ENCODE results near the gene DGAT2. TPM values are rescaled to one million over a fixed set of nuclear protein-coding genes. Genes with fewer than 3 reads are reported as not detected.

The DGAT2 gene
- total RNA-seq, 2 donors from 2014 or later, result 6.0 to 14.2 TPM

GRCh38 chr11:75793966-75794365, 25.4 kb downstream of the DGAT2 start:
- no peaks in the 10 kb centered on the region for H3K4me1 Mint-ChIP-seq
- 93 to 95% methylated on average over 2 of the region's 2 CpGs for WGBS, 2 experiments (ENCODE audit: insufficient coverage in 1 of 2, insufficient read length in 1 of 2)

GRCh38 chr11:75795276-75796090, 26.9 kb downstream of the DGAT2 start:
- Mint-ChIP-seq H3K27me3 (ENCODE audit: insufficient read depth) (peaks cover 3% of the 10 kb centered on the region), H3K4me3 (no peak overlapping the region)
- 95 to 100% methylated on average over 3 to 4 of the region's 4 CpGs for WGBS, 2 experiments (ENCODE audit: insufficient coverage in 1 of 2, insufficient read length in 1 of 2)

More at GRCh38 chr11:75793966-75794365, 25.4 kb downstream of the DGAT2 start:
- no peaks in the 10 kb centered on the region for H3K36me3 ChIP-seq (ENCODE audit: control insufficient read depth, insufficient read depth, low read length)
- Mint-ChIP-seq H3K9me3 (no peaks in the 10 kb centered on the region), H3K27ac (no peak overlapping the region), H3K36me3 (ENCODE audit: low read depth) (peaks cover 4% of the 10 kb centered on the region), H3K4me3 (no peak overlapping the region), H3K27me3 (ENCODE audit: insufficient read depth) (peaks cover 3% of the 10 kb centered on the region)
- no peak for DNase-seq
- no peak overlapping the region for H3K9ac ChIP-seq (ENCODE audit: extremely low read depth, low read length, poor library complexity, severe bottlenecking)
- no peaks in the 10 kb centered on the region for H3K4me1 ChIP-seq (ENCODE audit: control insufficient read depth, insufficient read depth, low read length)
- no peak overlapping the region for H3K4me3 ChIP-seq (ENCODE audit: low read length)
- H3K9me3 ChIP-seq (ENCODE audit: control insufficient read depth, low read length), result no peaks in the 10 kb centered on the region
- TF ChIP-seq CTCF (conservative IDR thresholded peaks at IDR 0.05), result no peak
- H3K27ac ChIP-seq (ENCODE audit: low read depth, low read length), result no peak overlapping the region
- H3K27me3 ChIP-seq (ENCODE audit: control insufficient read depth, insufficient read depth, low read length, poor library complexity, severe bottlenecking), result no peaks in the 10 kb centered on the region

GRCh38 chr11:75796091-75796435, 27.5 kb downstream of the DGAT2 start:
- WGBS, 2 experiments (ENCODE audit: insufficient coverage in 1 of 2, insufficient read length in 1 of 2), result 95 to 100% methylated on average over 1 to 2 of the region's 2 CpGs
- Mint-ChIP-seq H3K4me1 (no peaks in the 10 kb centered on the region), H3K27ac (no peak overlapping the region)

More at GRCh38 chr11:75795276-75796090, 26.9 kb downstream of the DGAT2 start:
- H3K9me3 Mint-ChIP-seq, result no peaks in the 10 kb centered on the region
- Histone ChIP-seq H3K27me3 (ENCODE audit: control insufficient read depth, insufficient read depth, low read length, poor library complexity, severe bottlenecking) (no peaks in the 10 kb centered on the region), H3K9ac (ENCODE audit: extremely low read depth, low read length, poor library complexity, severe bottlenecking) (no peak overlapping the region), H3K9me3 (ENCODE audit: control insufficient read depth, low read length) (no peaks in the 10 kb centered on the region), H3K27ac (ENCODE audit: low read depth, low read length) (no peak overlapping the region), H3K4me1 (ENCODE audit: control insufficient read depth, insufficient read depth, low read length) (no peaks in the 10 kb centered on the region), H3K36me3 (ENCODE audit: control insufficient read depth, insufficient read depth, low read length) (no peaks in the 10 kb centered on the region), H3K4me3 (ENCODE audit: low read length) (no peak overlapping the region)
- DNase-seq, result no peak
- H3K36me3 Mint-ChIP-seq (ENCODE audit: low read depth), result peaks cover 7% of the 10 kb centered on the region
- no peak overlapping the region for H3K27ac Mint-ChIP-seq
- no peak for TF ChIP-seq CTCF (conservative IDR thresholded peaks at IDR 0.05)
- no peaks in the 10 kb centered on the region for H3K4me1 Mint-ChIP-seq

More at GRCh38 chr11:75796091-75796435, 27.5 kb downstream of the DGAT2 start:
- Histone ChIP-seq H3K4me1 (ENCODE audit: control insufficient read depth, insufficient read depth, low read length) (no peaks in the 10 kb centered on the region), H3K27me3 (ENCODE audit: control insufficient read depth, insufficient read depth, low read length, poor library complexity, severe bottlenecking) (no peaks in the 10 kb centered on the region), H3K4me3 (ENCODE audit: low read length) (no peak overlapping the region), H3K27ac (ENCODE audit: low read depth, low read length) (no peak overlapping the region), H3K9me3 (ENCODE audit: control insufficient read depth, low read length) (no peaks in the 10 kb centered on the region), H3K36me3 (ENCODE audit: control insufficient read depth, insufficient read depth, low read length) (no peaks in the 10 kb centered on the region), H3K9ac (ENCODE audit: extremely low read depth, low read length, poor library complexity, severe bottlenecking) (no peak overlapping the region)
- H3K9me3 Mint-ChIP-seq, result no peaks in the 10 kb centered on the region
- no peak for DNase-seq
- H3K27me3 Mint-ChIP-seq (ENCODE audit: insufficient read depth), result no peaks in the 10 kb centered on the region
- H3K36me3 Mint-ChIP-seq (ENCODE audit: low read depth), result peaks cover 7% of the 10 kb centered on the region
- H3K4me3 Mint-ChIP-seq, result no peak overlapping the region
- no peak for TF ChIP-seq CTCF (conservative IDR thresholded peaks at IDR 0.05)

Measured in endodermal cell (in vitro differentiated cells).